Measurements from ENCODE around the gene ACSF3.
"Not testable (repeated sequence)": the region's sequence is repeated elsewhere in the genome, so short reads cannot be mapped to it uniquely, and the experiment has no call there.

The ACSF3 gene

DNA sequence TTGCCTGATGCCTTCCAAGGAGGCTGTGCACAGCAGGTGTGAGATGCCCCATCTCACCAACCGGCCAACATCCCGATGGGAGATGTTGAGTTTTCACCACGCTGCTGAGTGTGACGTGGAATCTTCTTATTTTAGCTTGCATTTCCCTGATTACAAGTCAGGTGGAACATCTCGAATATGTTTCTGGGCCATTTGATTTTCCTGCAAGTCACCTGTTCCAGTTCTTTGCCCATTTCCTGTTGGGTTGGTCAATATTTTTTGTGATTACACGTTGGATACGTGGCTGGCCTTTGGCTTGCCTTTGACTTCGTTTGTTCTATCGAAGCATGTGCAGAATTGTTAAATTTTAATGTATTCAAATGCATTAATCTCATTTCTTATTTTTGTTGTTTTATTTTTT, 69.6 kb downstream of the ACSF3 start:
- no peak for DNase-seq

- DNase-seq: no peak
These were observed 70.8 kb downstream of the ACSF3 start for GRCh38 chr16:89164436-89164835.

DNA sequence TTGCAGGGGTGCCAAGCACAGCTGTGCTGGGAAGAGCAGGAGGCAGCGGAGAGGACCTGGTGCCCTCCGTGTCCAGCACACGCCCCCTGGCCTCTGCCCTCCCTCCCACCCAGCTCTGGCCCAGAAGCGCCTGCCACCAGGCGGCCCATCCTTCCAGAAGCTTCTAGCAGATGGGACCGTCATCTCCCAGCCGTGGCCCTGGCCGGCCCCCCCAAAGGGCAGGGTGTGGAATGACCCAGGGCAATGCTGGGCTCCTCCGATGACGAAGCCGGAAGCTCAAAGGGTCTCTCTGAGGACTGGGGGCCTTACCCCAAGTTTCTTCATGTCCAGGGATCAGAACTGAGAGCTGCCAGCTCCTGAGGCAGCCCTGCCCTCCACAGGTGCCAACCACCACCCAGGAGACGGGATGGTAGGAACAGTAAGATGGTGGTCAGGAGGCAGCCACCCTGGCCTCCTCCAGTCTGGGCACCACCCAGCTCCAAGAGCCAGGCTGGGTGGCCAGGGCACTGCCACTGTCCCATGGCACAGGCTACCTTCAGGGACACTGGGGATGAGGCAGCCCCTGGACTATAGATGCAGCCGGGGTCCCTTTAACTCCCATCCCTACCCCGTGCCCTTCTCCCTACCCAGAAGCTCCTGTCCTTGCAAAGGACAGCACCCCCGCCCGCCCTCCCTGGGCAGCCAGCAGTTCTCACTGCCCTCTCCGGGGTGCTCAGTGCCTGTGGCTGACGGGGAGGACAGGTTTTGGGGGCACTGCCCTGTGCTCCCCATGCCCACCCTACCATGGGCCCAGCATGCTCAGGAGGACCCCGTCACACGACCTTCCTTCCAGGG, 71.4 kb downstream of the ACSF3 start:
- no peak for DNase-seq

GRCh38 chr16:89165681-89165979, 72.0 kb downstream of the ACSF3 start:
- DNase-seq: not testable (repeated sequence)

DNA sequence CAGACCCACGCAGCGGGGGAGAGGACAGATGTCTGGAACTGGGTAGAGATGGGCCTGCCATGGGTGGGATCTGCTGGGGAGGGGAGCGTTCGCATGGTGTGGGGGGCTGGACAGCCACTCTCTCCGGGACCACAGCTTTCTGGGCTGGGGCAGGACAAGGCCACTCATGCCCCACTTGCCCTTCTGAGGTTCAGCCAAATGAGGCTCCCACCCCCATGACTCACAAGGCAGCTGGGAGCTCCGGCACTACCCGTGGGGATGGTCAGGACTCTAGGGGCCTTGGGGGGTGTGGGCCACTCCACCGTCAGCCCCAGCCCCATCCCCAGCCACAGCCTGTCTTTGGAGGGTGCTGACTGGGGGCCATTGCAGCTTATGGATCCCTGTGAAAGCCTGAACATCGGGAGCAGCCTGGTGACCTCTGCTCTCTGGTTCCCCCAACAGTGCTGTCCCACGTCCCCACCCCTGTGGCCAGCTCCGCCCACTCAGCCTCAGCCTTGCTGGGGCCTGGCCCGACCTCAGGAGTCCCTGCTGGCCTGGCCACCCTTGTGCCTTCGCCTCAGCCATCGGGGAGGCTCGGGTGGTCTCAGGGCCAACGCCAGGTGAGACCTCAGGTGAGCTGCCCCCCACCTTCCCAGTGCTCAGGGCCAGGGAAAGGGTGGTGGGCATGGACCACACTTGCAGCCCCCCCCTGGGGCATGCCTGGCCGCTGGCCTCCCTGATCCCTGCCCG, 73.2 kb downstream of the ACSF3 start:
- DNase-seq: no peak

GRCh38 chr16:89167425-89167941, 73.8 kb downstream of the ACSF3 start:
- peak; percentile 69 for DNase-seq

GRCh38 chr16:89168381-89169189, 74.9 kb downstream of the ACSF3 start:
- DNase-seq: no peak

DNA sequence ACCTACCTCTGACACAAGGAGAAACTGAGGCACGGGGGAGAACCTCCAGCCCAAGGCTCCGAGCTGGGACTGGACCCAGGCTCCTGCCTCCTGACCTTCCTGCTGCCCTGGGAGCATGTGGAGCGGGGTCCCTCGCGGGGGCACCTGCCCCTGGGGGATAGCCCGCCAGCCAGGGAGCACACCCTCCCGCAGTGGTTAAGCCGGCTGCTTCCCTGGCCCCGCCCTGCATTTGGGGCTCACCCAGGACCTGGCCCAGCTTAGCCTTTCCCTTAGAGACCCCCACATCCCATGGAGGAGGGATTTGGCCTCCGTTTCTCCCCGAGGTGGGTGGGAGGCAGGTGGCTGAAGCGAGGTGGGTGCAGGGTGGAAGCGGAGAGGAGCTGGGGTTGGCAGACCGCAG, 76.1 kb downstream of the ACSF3 start:
- DNase-seq: no peak

DNA sequence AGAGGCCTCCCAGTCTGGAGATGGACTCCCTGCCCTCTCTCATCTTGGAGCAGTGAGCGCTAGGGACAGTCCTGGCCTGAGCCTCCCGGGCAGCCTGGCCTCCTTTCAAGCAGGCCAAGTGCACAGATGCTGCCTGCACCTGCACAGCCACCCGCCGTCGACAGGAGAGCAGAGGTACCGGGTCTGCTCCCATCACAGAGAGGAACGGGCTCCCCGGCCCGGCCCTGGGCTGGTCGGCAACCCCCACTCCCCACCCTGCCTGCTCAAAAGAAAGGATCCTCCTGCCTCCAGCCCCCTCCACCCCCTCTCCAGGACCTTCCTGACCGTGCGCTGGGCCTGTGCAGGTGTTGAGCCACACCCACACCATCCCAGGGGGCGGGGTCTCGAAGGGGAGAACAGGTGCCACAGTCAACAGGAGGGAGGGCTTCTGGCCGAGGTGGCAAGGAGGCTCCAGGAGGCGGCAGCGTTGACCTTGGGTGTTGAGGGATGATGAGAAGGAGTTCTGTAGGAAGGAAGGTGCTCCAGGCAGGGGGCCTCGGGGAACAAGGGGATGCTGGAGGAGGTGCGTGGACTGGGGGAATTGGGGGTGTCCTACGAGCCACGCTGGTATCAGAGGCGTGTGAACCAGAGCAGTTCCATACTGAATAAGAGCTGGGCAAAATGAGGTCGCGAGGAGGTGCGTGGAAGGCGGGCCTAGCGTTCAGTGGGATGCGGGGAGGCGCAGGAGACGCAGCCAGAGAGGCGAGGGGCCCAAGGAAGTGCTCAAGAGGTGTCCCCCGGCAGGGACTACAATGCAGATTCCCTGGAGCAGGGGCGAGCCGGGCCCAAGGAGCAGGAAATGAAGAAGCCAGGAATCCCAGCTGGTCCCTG, 76.9 kb downstream of the ACSF3 start:
- DNase-seq: peak; percentile 75

DNA sequence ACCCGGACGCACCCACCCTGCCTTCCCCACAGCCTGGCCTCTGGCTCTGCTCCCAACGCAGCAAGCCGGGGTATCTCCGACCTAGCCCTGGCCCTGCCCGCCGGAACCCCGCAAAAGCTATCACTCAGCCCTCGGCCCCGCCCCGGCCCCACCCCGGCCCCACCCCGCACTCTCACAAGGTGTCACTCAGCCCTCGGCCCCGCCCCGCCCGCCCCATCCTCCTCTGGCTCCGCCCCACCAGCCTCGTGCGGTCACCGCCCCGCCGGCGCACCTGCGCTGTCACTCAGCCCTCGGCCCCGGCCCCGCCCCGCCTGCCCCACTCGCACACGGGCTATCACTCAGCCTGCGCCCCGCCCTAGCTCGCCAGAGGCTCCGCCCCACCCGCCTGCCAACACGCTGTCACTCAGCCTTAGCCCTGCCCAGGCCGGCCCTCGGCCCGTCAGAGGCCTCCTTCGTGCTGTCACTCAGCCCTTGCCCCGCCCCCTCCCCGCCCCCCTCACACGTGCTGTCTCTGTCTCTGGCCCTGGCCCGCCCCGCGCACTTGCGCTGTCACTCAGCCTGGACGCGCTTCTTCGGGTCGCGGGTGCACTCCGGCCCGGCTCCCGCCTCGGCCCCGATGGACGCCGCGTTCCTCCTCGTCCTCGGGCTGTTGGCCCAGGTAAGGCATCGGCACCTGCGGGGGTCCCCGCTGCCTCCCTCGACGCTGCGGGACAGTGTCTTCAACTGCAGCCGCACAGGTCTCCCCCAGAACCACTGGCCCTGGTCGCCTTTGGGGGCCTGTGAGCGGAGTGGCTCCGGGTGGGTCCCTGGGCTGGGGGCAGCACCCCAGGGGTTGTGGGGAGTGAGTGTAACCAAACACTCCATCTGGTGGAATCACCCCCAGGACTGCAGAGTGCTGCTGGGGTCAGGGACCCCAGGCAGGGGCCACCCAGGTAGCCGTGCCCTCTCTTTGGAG, 77.8 kb downstream of the ACSF3 start, which contains the start of gene CDH15:
Gene CDH15 (plus strand): TSS at position 533 of the 955 bp plus-strand sequence. CDS start 84 bp downstream, at position 617.
- DNase-seq: peak; percentile 95

- DNase-seq: no peak
These were observed 78.5 kb downstream of the ACSF3 start for GRCh38 chr16:89172171-89172527.

- DNase-seq: no peak
These were observed 79.0 kb downstream of the ACSF3 start for GRCh38 chr16:89172528-89173173.

DNA sequence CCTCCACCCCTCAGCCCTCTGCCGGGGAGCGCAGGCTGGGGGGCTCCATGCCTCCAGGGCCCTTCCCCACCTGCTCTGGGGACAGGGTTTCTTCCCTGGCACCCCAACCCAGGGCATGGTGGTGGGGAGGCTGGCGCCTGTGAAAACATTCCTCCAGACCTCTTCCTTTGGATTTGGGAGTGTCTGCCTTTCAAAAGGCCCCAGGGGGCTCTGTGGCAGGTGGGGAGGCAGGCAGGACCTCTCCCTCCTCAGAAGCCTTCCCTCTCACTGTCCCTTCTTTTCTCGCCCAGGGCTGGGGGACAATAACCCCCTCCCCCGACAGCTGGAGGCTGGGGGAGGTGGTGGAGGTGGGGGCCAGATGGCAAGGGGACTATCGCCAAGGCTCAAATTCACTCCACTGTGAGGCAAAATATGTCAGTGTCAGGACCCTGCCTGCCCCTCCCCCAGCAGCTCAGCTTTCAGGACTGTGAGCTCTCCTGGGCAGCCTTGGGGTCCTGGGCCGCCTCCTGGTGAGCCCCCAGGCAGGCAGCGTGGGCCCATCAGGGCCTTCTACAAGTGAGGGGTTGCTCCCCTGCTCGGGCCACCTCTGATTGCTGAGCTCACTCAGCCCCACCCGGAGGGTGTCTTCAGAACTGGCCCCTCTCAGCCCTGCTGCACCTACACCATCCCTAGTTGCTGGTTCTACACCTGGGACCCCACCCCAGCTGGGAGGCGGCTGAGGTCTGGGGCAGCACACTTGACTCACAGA, 79.7 kb downstream of the ACSF3 start:
- DNase-seq: no peak

DNA sequence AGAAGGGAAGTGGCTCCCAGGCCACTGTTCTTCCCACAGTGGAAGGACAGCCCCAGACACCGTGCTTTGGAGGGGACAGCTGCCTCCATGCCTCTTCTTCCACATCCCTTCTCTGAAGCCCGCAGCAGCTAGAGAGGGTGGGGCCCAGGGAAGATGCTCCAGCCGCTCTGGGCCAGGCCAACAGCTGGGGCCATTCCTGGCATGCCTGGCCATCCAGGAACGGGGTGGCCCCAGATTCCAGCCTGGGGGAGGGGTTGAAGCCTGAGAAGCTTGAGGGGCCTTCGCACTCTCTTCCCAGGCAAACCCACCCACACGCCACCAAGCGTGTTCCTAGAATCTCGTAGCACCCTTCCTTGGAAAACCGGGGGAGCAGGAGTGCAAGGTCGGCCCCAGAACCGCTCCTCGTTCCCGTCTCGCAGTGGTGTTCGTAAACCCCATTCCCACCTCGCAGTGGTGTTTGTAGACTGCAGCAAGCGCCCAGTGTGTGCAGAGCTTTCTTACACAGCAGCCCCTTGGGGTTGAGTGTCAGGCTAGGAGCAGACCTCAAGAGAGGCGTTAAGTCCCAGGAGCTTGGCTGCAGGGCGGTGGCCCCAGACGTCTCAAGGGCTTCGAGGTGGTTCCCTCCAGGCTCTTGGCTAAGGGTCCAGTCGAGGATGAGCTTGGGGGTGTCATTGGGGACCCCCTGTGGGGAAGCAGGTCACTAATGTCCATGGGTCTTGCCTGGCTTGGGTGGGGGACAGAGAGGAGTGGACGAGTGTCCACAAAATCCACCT, 80.6 kb downstream of the ACSF3 start:
- DNase-seq: no peak

GRCh38 chr16:89174877-89175276, 81.2 kb downstream of the ACSF3 start:
- DNase-seq: no peak

GRCh38 chr16:89175280-89176146, 81.9 kb downstream of the ACSF3 start:
- peak; percentile 56 for DNase-seq

- no peak for DNase-seq
These were observed 82.6 kb downstream of the ACSF3 start for GRCh38 chr16:89176147-89176690.

DNA sequence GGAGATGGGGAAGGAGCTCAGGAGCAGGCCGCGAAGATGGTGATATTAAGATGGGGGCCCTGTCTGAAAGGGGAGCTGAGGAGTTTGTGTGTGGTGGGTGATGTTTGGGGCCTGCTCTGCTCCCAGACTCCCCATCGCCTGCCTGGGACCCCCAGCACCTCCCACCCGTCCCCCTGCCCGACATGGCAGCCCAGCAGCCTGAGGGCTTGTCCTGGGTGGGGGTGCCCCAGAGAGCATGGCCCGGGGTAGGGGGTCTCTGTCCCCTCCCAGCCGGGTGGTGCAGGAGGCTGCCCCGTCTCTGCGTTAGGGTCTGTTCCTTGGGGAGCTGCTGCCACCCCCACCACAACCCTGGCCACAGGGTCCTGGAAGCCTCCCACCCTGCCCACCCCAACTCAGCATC, 83.1 kb downstream of the ACSF3 start:
- DNase-seq: no peak

Data from NCI-H2171 (cell line).